Measurements from ENCODE around the gene ZNF580.
A peak's percentile ranks its signal among the peaks of the same experiment; 100 is the strongest.

Gene ZNF580

GRCh38 chr19:55647732-55648584, 7.2 kb downstream of the ZNF580 start, which contains the start of gene CCDC106:
TSS of gene CCDC106 (plus strand) at chr19:55648212. CDS start at chr19:55649047, 835 bp downstream.
- DNase-seq = peak; percentile 71 to 83 (median 72)

DNA sequence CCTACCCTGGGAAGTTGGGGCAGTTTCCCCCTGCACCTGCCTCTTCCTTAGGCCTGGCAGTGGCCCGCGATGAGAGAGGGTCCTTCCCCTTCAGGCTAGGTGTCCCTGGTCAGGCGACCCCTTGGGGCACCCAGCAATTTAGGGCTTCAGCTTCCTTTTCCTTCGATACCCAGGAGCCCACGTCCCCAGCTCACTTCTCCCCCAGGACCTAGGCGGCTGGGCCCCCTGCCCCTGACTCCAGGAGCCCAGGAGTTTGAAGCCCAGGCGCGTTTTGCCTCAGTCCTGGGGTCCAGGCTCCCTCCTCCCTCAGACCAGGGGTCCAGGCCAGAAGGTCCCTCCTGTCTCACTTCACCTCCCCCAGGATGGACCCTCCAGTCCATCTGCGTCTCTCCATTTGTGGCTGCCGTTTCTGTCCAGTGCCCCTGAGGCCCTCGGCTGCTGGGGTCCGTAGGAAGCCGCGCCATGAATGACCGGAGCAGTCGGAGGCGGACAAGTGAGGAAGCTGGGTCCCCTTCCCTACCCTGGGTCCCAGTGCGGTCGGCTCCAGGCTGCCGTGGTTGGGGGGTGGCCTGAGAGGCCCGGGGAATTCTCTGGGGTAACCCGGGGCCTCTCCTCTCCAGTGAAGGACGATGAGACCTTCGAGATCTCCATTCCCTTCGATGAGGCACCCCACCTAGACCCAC, 7.9 kb downstream of the ZNF580 start:
- DNase-seq = no peak

DNA sequence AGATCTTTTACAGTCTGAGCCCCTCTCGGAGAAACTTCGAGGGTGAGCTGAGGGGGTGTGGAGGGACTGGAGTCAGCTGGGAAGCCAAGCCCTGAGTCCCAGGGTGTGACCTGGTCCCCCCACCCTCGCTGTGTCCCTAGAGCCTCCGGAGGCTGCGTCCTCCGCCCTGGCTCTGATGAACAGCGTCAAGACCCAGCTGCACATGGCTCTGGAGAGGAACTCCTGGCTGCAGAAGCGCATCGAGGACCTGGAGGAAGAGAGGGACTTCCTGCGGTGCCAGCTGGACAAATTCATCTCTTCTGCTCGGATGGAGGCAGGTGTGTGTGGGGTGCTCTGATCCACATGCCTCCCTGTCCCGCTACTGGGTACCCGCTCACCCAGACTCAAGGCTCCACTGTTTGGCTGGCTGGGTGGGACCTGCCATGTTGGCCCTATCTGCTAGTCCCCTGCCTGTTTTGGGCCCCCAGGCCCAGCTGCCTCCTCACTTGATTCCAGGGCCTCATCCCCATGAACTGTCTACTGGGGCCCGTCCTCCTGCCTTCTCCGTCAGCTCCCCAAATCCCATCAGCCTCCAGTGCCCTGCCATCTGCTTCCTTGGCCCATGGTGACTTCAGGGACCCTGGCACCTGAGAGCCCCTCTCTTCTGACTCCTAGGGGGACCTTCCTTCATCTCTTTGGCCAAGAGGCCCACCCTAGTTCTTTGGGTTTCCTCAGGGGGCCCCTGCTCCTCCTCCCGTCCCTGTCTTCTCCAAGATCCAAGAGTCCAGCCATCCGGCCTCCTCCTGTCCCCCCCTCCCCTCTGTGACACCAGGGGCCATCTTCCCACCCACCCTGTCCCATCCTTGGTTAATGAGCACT, 8.7 kb downstream of the ZNF580 start:
- DNase-seq = no peak

DNA sequence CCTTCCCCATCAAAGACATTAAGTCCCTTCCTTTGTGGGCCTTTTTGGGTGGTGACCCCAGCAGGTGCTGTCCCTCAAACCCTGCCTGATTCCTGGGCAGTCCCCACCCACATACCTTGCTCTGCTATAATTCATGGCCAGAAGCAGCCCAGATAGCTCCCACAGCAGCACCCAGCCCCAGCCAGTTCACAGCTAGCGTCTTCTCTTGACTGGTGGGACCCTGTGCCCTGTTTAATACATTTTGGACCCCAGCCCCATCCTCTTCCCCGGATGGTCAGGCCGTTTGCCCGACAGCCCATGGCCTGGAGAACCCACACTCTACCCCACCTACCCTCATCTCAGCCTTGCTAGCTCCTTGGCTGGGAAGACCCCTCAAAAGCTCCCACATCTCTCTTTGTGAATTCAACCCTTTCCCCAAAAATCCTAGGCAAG, 9.3 kb downstream of the ZNF580 start:
- DNase-seq = no peak

- DNase-seq = no peak
These were observed 9.9 kb downstream of the ZNF580 start for GRCh38 chr19:55650602-55651230.

DNA sequence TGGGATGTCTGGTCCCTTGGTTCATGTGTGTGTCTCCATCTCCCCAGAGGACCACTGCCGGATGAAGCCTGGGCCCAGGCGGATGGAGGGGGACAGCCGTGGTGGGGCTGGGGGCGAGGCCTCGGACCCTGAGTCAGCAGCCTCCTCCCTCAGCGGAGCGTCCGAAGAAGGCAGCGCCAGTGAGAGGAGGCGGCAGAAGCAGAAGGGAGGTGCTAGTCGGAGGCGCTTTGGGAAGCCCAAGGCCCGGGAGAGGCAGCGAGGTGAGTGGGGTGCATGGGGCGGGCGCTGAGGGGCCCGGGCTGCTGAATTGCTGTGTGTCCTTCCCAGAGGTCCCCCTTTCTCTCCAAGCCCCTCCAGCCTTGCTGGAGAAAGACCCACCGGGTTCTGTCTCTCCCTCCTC, 10.4 kb downstream of the ZNF580 start:
- no peak for DNase-seq

DNA sequence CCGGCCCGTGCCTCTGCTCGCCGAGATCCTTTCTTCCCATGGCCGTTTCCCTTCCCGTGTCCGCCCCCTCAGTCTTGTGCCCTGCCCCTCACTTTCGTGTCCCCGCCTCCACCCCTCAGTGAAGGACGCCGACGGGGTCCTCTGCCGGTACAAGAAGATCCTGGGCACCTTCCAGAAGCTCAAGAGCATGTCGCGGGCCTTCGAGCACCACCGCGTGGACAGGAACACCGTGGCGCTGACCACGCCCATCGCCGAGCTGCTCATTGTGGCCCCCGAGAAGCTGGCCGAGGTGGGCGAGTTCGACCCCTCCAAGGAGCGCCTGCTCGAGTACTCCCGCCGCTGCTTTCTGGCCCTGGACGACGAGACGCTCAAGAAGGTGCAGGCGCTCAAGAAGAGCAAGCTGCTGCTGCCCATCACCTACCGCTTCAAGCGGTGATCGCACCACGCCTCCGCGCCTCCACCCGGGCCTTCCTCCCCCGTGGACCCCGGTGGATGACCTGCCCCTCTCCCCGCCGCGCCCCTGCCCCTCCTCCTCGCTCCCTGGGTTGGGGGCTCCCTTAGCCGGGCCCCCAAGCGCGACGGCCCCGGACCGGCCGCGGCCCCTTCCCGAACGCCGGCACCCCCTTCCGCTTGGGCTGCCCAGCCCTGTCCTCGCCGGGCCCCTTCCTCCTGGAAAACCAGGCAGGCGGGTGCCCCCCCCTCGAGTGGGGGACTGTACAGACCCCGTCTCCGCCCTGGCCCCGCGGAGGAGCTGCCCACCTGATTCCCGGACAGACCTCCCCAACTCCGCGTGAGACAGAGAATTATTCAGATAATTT, 11.7 kb downstream of the ZNF580 start:
- no peak for DNase-seq

- peak; percentile 98 to 99 (median 99) for DNase-seq
These were observed 13.0 kb downstream of the ZNF580 start for GRCh38 chr19:55653651-55654322.

- peak; percentile 98 to 100 (median 99) for DNase-seq
These were observed 13.6 kb downstream of the ZNF580 start for GRCh38 chr19:55654323-55654867.

- DNase-seq = peak; percentile 90 to 95 (median 91)
These were observed 14.3 kb downstream of the ZNF580 start, which contains the start of gene U2AF2 for GRCh38 chr19:55654868-55655647. TSS of gene U2AF2 (plus strand) at chr19:55655035. CDS start at chr19:55655105, 70 bp downstream.

DNA sequence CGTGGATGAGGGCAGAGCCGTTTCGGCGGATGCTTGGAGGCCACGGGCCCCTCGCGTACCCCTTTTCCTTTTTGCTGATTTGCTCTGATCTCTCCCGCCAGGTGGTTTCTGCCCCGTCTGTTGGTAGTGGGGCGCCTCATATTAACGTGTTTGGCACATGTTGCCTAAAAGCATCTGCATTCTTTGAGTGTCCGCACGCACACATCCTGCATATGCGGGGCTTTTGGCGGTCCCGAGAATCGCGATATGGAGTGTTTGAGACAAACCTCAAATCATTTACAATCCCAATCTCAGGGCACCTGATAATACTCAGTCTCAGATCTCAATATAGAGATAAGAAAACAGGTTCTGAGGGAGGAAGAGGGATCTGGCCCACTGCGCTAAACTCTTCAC, 14.8 kb downstream of the ZNF580 start:
- no peak for DNase-seq

DNA sequence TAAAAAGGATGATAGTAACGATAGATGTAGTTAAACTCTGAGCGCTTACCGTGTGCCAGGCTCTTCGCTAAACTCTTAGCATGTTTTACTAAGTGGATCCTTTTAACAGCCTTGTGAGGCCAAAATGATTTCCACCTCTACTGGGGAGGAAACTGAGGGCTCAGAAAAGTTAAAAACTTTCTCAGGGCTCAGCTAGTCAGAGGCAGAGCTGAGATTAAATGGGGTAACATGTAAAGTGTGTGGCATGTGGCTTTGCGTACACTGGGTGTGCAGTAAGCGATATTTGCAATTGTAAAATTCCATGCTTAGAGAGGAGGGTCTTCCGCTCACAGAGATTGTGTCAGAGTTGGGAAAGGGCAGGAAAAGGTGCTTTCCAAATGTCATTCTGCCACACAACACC, 15.8 kb downstream of the ZNF580 start:
- DNase-seq = no peak

DNA sequence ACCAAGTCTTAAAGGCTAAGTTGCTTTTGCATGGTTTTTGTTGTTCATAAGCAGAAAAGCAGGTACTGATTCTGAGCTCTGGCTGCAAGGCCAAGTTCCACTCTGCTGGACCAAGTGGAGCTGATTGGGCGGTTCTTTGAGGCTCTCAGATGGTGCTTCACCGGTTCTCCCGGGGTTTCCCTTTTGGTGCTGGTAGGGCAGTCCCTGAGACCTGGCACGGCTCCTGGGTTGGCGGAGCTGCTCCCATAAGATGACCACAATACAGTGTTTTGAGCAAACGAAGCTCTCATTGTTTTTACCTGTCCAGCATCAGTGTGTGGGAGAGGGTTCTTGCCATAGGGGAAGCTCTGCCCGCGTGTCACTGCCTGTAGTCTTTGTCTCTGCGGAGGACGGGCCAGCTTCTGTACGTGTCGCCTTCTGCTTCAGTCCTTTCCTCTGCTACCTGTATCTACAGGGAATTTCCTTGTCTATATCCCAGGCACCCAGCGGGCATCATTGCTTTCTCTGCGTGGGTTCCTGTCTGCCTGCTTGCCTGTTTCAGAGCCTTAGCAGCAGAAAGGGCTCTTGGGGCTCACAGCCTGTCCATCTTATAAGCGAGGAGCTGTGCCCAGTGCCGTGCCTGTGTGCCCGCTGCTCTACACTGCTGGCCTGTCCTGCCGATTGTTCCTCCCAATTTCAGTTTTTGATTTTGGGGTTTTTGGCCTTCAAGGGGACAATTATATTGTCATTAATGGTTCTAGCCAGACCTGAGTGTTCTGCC, 16.4 kb downstream of the ZNF580 start:
- no peak for DNase-seq

GRCh38 chr19:55658846-55659459, 18.2 kb downstream of the ZNF580 start:
- DNase-seq = no peak

DNA sequence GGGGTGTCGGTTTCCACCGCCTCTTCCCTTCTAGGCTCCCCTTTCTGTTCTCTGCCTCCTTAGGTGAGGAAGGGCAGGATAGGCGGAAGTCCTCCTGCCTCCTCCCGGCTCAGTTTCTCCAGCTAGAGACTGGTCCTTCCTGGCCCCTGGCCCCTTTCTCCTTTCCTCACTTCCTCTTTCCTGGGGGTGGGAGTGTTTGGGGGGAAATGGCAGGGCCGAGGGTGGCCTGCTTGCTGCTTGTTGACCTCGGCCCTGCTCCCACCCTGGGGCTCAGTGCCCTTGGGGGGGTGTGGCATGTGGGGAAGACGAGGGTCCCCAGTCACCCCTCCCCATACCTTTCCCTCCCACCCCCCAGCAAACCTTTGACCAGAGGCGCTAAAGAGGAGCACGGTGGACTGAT, 19.0 kb downstream of the ZNF580 start:
- DNase-seq = no peak

DNA sequence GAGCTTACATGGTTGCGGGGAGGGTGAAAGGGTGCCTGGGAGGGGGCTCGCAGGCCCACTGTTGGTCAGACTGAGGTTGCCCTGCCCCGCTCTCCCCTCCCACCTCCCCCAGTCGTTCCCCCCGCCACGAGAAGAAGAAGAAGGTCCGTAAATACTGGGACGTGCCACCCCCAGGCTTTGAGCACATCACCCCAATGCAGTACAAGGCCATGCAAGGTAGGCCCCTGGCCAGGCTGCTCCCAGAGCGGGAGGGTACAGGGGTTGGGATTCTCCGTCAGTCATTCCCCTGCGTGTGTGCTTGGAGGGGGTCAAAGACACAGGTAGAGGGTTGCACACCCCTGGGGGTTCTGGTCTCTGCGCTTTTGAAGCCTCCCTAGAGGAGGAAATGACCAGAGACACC, 19.6 kb downstream of the ZNF580 start:
- no peak for DNase-seq

DNA sequence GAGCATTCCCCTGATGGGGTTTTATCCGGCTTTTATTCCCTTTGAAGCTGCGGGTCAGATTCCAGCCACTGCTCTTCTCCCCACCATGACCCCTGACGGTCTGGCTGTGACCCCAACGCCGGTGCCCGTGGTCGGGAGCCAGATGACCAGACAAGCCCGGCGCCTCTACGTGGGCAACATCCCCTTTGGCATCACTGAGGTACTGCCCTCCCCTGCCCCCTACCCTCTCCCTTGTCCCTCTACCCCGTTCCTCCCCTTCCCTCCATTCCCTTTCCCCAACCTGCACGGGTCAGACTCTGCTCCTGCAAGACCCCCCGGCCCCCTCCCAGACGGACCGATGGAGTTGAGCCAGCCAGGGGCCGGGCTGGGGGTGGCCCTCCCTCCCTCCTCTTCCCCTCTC, 20.2 kb downstream of the ZNF580 start:
- no peak for DNase-seq

- no peak for DNase-seq
These were observed 21.0 kb downstream of the ZNF580 start for GRCh38 chr19:55661826-55662225.

Measured in NCI-H1417 (cell line).